ENCODE measurements around the gene SLC39A11. TPM values are rescaled to one million over a fixed set of nuclear protein-coding genes. Genes with fewer than 3 reads are reported as not detected.

SLC39A11 gene
- polyA plus RNA-seq, 3 donors: 16.6 to 27.9 (median 26.6) TPM

DNA sequence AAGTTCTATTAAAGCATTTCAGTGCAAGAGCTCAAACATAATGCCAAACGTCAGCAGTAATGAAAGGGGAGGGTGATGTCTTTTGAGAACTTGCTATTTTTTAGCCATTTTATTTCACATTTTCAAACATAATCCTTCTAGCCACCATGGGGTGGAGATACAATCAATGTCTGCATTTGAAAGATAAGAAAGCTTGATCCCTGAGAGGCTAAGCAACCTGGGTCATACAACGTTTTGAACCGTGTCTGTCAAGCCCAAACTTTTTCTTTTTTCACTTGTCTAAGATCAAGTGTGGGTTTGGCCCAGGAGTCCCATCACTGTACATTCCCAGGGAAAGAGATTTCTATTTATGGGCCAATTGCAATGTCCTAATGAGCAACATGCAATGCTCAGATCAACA, 331.1 kb downstream of the SLC39A11 start:
- no peak overlapping the region for H3K27ac ChIP-seq (ENCODE audit: low read depth in 1 of 2, low read length in 2 of 2)
- 50% methylated on average over 2 of the region's 3 CpGs for WGBS (ENCODE audit: insufficient coverage)
- H3K36me3 ChIP-seq (replicated peaks in 1 of 2; ENCODE audit: control insufficient read depth in 1 of 2, insufficient read depth in 2 of 2, low read length in 2 of 2): peaks cover 5 to 16% of the 10 kb centered on the region in 2 donors
- peaks cover 0 to 4% of the 10 kb centered on the region in 2 donors for H3K9me3 ChIP-seq (replicated peaks in 1 of 2; ENCODE audit: control insufficient read depth in 1 of 2, insufficient read depth in 1 of 2, low read length in 2 of 2)
- H3K4me2 ChIP-seq (replicated peaks; ENCODE audit: extremely low read depth, low read length, poor library complexity, severe bottlenecking): no peak overlapping the region
- no peak overlapping the region for H3K9ac ChIP-seq (ENCODE audit: insufficient read depth, low read length, poor library complexity, severe bottlenecking)
- no peaks in the 10 kb centered on the region for H3K79me2 ChIP-seq (ENCODE audit: insufficient read depth, low read length)
- no peak for DNase-seq
- H2AFZ ChIP-seq (ENCODE audit: insufficient read depth, low read depth, low read length, poor library complexity, severe bottlenecking): no peak overlapping the region
- Mint-ChIP-seq H3K4me1 (no peaks in the 10 kb centered on the region), H3K4me3 (no peak overlapping the region), H3K27me3 (ENCODE audit: low read depth in 3 of 3) (peaks cover 0 to 1% (median 0%) of the 10 kb centered on the region in 3 donors), H3K36me3 (peaks cover 24 to 39% of the 10 kb centered on the region in 2 donors), H3K9me3 (peaks cover 0 to 8% (median 3%) of the 10 kb centered on the region in 7 donors), H3K27ac (no peak overlapping the region)
- H3K4me3 ChIP-seq (replicated peaks in 1 of 3; ENCODE audit: low read depth in 2 of 3, low read length in 3 of 3): no peak overlapping the region
- H3K27me3 ChIP-seq (ENCODE audit: control insufficient read depth in 2 of 2, insufficient read depth in 2 of 2, low read length in 2 of 2): no peaks in the 10 kb centered on the region
- intact Hi-C loops (cut with micrococcal nuclease): no loop called here
- no peaks in the 10 kb centered on the region for H3K4me1 ChIP-seq (ENCODE audit: control insufficient read depth in 1 of 2, insufficient read depth in 2 of 2, low read length in 2 of 2)
- no peaks in the 10 kb centered on the region for H4K20me1 ChIP-seq (ENCODE audit: insufficient read depth, low read length)
- no peak for TF ChIP-seq CTCF (IDR thresholded peaks at IDR 0.05)

DNA sequence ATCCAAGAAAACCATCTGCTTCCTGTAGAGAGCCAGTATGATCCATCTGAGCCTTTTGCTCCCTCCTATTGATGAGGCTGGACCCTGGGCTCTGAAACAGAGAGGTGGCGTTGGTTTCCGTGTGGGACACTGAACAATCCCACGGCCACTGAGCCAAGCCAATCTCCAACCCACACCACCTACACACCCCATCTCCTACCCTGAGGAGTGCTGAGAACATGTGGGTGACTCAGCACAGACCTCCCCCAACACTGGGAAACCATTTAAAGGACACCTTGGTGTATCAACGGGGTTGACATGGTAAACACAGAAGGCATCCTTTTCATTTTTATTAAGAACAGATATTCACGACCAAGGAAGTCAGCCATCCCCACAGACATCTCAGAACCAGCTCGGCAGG, 332.1 kb downstream of the SLC39A11 start:
- H3K27ac Mint-ChIP-seq: peak overlapping the region in 1 of 7 donors; percentile 4
- H3K36me3 Mint-ChIP-seq: peaks cover 33 to 42% of the 10 kb centered on the region in 2 donors
- no peak overlapping the region for H3K4me3 Mint-ChIP-seq
- Histone ChIP-seq H3K36me3 (replicated peaks in 1 of 2; ENCODE audit: control insufficient read depth in 1 of 2, insufficient read depth in 2 of 2, low read length in 2 of 2) (peaks cover 5 to 27% of the 10 kb centered on the region in 2 donors), H3K9me3 (replicated peaks in 1 of 2; ENCODE audit: control insufficient read depth in 1 of 2, insufficient read depth in 1 of 2, low read length in 2 of 2) (peaks cover 0 to 4% of the 10 kb centered on the region in 2 donors), H4K20me1 (ENCODE audit: insufficient read depth, low read length) (no peaks in the 10 kb centered on the region), H3K79me2 (ENCODE audit: insufficient read depth, low read length) (no peaks in the 10 kb centered on the region), H3K4me2 (replicated peaks; ENCODE audit: extremely low read depth, low read length, poor library complexity, severe bottlenecking) (no peak overlapping the region), H3K4me1 (ENCODE audit: control insufficient read depth in 1 of 2, insufficient read depth in 2 of 2, low read length in 2 of 2) (no peaks in the 10 kb centered on the region), H2AFZ (ENCODE audit: insufficient read depth, low read depth, low read length, poor library complexity, severe bottlenecking) (no peak overlapping the region), H3K9ac (ENCODE audit: insufficient read depth, low read length, poor library complexity, severe bottlenecking) (no peak overlapping the region), H3K27ac (ENCODE audit: low read depth in 1 of 2, low read length in 2 of 2) (no peak overlapping the region), H3K27me3 (ENCODE audit: control insufficient read depth in 2 of 2, insufficient read depth in 2 of 2, low read length in 2 of 2) (no peaks in the 10 kb centered on the region), H3K4me3 (replicated peaks in 1 of 3; ENCODE audit: low read depth in 2 of 3, low read length in 3 of 3) (no peak overlapping the region)
- WGBS (ENCODE audit: insufficient coverage): 93% methylated on average over 2 of the region's 6 CpGs
- peaks cover 0 to 1% (median 0%) of the 10 kb centered on the region in 3 donors for H3K27me3 Mint-ChIP-seq (ENCODE audit: low read depth in 3 of 3)
- H3K9me3 Mint-ChIP-seq: peaks cover 0 to 8% (median 3%) of the 10 kb centered on the region in 7 donors
- no peak for TF ChIP-seq CTCF (IDR thresholded peaks at IDR 0.05)
- DNase-seq: no peak
- intact Hi-C loops (cut with micrococcal nuclease): no loop called here
- H3K4me1 Mint-ChIP-seq: no peaks in the 10 kb centered on the region
